ENCODE data around the gene GLRX3. TPM values are rescaled to one million over a fixed set of nuclear protein-coding genes. Genes with fewer than 3 reads are reported as not detected.

GLRX3 gene
- total and polyA plus RNA-seq, 2 experiments from 2014 or later = 90.9 to 133 TPM

DNA sequence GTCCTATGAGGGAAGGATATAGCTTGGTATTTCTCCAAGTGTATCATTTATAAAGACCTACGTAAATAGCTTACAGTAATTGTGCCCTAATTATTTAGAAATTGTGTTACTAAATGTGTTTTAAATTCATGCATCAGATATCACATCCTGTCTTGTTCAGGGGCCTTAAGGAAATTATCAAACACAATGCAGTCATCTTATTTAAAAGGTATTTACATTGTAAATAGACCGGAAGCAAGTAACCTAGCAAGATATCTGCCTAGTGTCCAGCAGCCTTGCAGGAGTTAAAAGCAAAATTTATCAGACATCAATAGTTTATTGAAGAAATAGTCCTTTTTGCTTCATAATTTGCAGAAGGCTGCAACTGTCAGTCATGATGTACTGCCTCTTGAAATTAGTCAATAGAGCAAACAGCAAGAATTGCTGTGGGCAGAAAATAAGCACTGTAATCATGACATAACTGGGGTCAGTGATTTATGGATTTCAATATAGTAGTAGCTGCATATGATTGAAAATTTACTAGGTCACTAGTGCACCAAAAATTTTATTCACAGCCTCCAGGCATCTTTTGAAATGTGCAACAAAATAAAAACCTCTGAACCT, 23.1 kb downstream of the GLRX3 start:
- H3K79me2 ChIP-seq (ENCODE audit: insufficient read depth) = peaks cover 85% of the 10 kb centered on the region
- DNase-seq = no peak
- no peak for TF ChIP-seq EZH2phosphoT487 (IDR thresholded peaks at IDR 0.05; ENCODE audit: insufficient read depth, low read depth)
- no peak for TF ChIP-seq EZH2 (IDR thresholded peaks at IDR 0.05; ENCODE audit: insufficient read depth, poor library complexity, severe bottlenecking)
- no peaks in the 10 kb centered on the region for H3K27me3 ChIP-seq (replicated peaks; ENCODE audit: insufficient read depth)
- no peaks in the 10 kb centered on the region for H3K9me3 ChIP-seq (ENCODE audit: low read depth)
- WGBS, 2 experiments (ENCODE audit: low coverage in 1 of 2, low lambda C conversion rate in 2 of 2, missing lambda C conversion rate in 2 of 2) = 79 to 89% methylated on average over 2 of the region's 2 CpGs
- H3K9me2 ChIP-seq (ENCODE audit: insufficient read depth) = no peaks in the 10 kb centered on the region
- H2AFZ ChIP-seq = no peak overlapping the region
- H4K20me1 ChIP-seq (ENCODE audit: insufficient read depth) = no peaks in the 10 kb centered on the region; the same call in 1 of the 2 replicates
- in situ Hi-C loops (cut with MboI) = no loop called here
- peaks cover 20% of the 10 kb centered on the region for H3K36me3 ChIP-seq (ENCODE audit: low read depth)
- no peak overlapping the region for H3K4me3 ChIP-seq
- H3K27ac ChIP-seq = no peak overlapping the region
- no peak overlapping the region for H3K9ac ChIP-seq
- H3K4me2 ChIP-seq (ENCODE audit: unreplicated experiment) = no peak overlapping the region
- no peaks in the 10 kb centered on the region for H3F3A ChIP-seq (ENCODE audit: insufficient read depth)
- no peaks in the 10 kb centered on the region for H3K4me1 ChIP-seq (ENCODE audit: insufficient read depth)

DNA sequence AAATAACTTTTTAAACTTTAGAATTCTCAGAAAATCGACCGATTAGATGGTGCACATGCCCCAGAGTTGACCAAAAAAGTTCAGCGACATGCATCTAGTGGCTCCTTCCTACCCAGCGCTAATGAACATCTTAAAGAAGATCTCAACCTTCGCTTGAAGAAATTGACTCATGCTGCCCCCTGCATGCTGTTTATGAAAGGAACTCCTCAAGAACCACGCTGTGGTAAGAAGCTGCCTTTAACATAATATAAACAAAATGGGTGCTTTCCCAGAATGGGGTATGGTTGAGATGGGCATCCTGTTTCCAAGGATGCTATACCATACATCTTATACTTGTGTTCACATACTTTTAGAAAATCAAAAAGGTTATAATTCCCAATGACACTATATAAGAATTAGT, 24.6 kb downstream of the GLRX3 start:
- H4K20me1 ChIP-seq (ENCODE audit: insufficient read depth) = no peaks in the 10 kb centered on the region; the same call in 1 of the 2 replicates
- peaks cover 84% of the 10 kb centered on the region for H3K79me2 ChIP-seq (ENCODE audit: insufficient read depth)
- no peak overlapping the region for H3K27ac ChIP-seq
- WGBS, 2 experiments (ENCODE audit: low coverage in 1 of 2, low lambda C conversion rate in 2 of 2, missing lambda C conversion rate in 2 of 2) = 84 to 85% methylated on average over 6 of the region's 6 CpGs
- H3K9ac ChIP-seq = no peak overlapping the region
- H3K9me2 ChIP-seq (ENCODE audit: insufficient read depth) = no peaks in the 10 kb centered on the region
- in situ Hi-C loops (cut with MboI) = no loop called here
- H3K27me3 ChIP-seq (replicated peaks; ENCODE audit: insufficient read depth) = no peaks in the 10 kb centered on the region
- H2AFZ ChIP-seq = no peak overlapping the region
- no peaks in the 10 kb centered on the region for H3K4me1 ChIP-seq (ENCODE audit: insufficient read depth)
- no peak for TF ChIP-seq EZH2 (IDR thresholded peaks at IDR 0.05; ENCODE audit: insufficient read depth, poor library complexity, severe bottlenecking)
- no peak for TF ChIP-seq EZH2phosphoT487 (IDR thresholded peaks at IDR 0.05; ENCODE audit: insufficient read depth, low read depth)
- H3K4me3 ChIP-seq = no peak overlapping the region
- H3K4me2 ChIP-seq (ENCODE audit: unreplicated experiment) = no peak overlapping the region
- no peaks in the 10 kb centered on the region for H3F3A ChIP-seq (ENCODE audit: insufficient read depth)
- H3K9me3 ChIP-seq (ENCODE audit: low read depth) = no peaks in the 10 kb centered on the region
- DNase-seq = no peak
- H3K36me3 ChIP-seq (ENCODE audit: low read depth) = peaks cover 24% of the 10 kb centered on the region

DNA sequence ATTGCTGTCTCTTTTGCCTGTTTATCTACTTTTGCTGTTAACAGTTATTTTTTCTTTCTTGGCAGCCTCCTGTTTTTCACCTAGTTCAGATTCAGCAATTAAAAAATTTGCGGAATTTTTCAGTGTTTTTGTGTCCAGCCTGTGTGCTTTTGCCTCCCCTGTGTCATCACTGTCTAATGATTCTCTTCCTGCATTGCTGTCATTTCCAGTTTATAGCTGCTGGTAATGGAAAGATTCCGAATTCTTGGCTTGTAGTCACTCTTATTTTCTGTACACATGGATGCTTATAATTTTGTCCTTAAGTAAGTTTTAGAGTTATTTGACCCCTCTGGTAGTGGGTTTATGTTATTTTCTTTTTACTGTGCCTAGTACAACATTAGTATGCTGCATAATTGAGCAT, 25.1 kb downstream of the GLRX3 start:
- no peak for DNase-seq
- Histone ChIP-seq H3K9me3 (ENCODE audit: low read depth) (no peaks in the 10 kb centered on the region), H3K4me2 (ENCODE audit: unreplicated experiment) (no peak overlapping the region), H2AFZ (no peak overlapping the region), H3K9me2 (ENCODE audit: insufficient read depth) (no peaks in the 10 kb centered on the region), H3K4me1 (ENCODE audit: insufficient read depth) (no peaks in the 10 kb centered on the region), H3K4me3 (no peak overlapping the region), H3K9ac (no peak overlapping the region), H3F3A (ENCODE audit: insufficient read depth) (no peaks in the 10 kb centered on the region), H3K27ac (no peak overlapping the region), H3K79me2 (ENCODE audit: insufficient read depth) (peaks cover 84% of the 10 kb centered on the region), H3K27me3 (replicated peaks; ENCODE audit: insufficient read depth) (no peaks in the 10 kb centered on the region), H3K36me3 (ENCODE audit: low read depth) (peaks cover 29% of the 10 kb centered on the region), H4K20me1 (ENCODE audit: insufficient read depth) (no peaks in the 10 kb centered on the region)
- TF ChIP-seq EZH2phosphoT487 (IDR thresholded peaks at IDR 0.05; ENCODE audit: insufficient read depth, low read depth) = no peak
- TF ChIP-seq EZH2 (IDR thresholded peaks at IDR 0.05; ENCODE audit: insufficient read depth, poor library complexity, severe bottlenecking) = no peak
- 95 to 96% methylated on average over 2 of the region's 2 CpGs for WGBS, 2 experiments (ENCODE audit: low coverage in 1 of 2, low lambda C conversion rate in 2 of 2, missing lambda C conversion rate in 2 of 2)
- in situ Hi-C loops (cut with MboI) = no loop called here

DNA sequence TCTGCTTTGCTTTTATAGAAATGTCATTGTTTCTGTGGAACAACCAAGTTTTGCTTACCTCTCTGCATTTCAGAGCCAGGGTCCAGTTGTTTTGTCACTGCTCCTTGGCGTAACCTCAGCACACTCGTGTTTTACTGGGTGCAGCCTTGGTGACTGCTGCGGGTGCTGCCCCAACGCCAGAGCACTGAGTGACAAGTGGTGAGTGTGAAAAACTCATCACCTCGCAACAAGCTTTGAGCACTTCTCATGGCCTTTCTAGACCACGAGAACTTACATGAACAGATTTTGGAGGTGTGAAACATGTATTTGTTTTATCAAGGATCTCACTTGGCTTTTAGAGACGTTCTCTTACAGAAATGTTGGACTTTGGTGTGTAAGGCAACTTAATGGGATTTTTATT, 31.0 kb downstream of the GLRX3 start:
- no peaks in the 10 kb centered on the region for H3K9me2 ChIP-seq (ENCODE audit: insufficient read depth)
- peaks cover 45% of the 10 kb centered on the region for H3K36me3 ChIP-seq (ENCODE audit: low read depth)
- no peak overlapping the region for H3K4me2 ChIP-seq (ENCODE audit: unreplicated experiment)
- H3K27me3 ChIP-seq (replicated peaks; ENCODE audit: insufficient read depth) = no peaks in the 10 kb centered on the region
- 96 to 99% methylated on average over 7 of the region's 7 CpGs for WGBS, 2 experiments (ENCODE audit: low coverage in 1 of 2, low lambda C conversion rate in 2 of 2, missing lambda C conversion rate in 2 of 2)
- peaks cover 61% of the 10 kb centered on the region for H3K79me2 ChIP-seq (ENCODE audit: insufficient read depth)
- no peak overlapping the region for H3K4me3 ChIP-seq
- H3K9ac ChIP-seq = no peak overlapping the region
- TF ChIP-seq EZH2phosphoT487 (IDR thresholded peaks at IDR 0.05; ENCODE audit: insufficient read depth, low read depth) (no peak), EZH2 (IDR thresholded peaks at IDR 0.05; ENCODE audit: insufficient read depth, poor library complexity, severe bottlenecking) (no peak)
- in situ Hi-C loops (cut with MboI) = no loop called here
- no peaks in the 10 kb centered on the region for H3K9me3 ChIP-seq (ENCODE audit: low read depth)
- no peak for DNase-seq
- H3F3A ChIP-seq (ENCODE audit: insufficient read depth) = no peaks in the 10 kb centered on the region
- H3K27ac ChIP-seq = no peak overlapping the region
- peaks cover 7% of the 10 kb centered on the region; the same call in 1 of the 2 replicates for H4K20me1 ChIP-seq (ENCODE audit: insufficient read depth)
- no peaks in the 10 kb centered on the region for H3K4me1 ChIP-seq (ENCODE audit: insufficient read depth)
- no peak overlapping the region for H2AFZ ChIP-seq

Data from GM23248 (cell line).